Loucy (cell line): ENCODE measurements around the gene HPSE2.

Experiments
- H2AFZ ChIP-seq: fragments of 200-600 bp; sonication (generic); 2 replicates; pipeline ENCODE4 v1.6.0; 2016; ENCODE audit warnings: antibody characterized with exemption, mild to moderate bottlenecking, low read length, moderate library complexity
- H3F3A ChIP-seq: fragments of 200-600 bp; 2 replicates; pipeline ENCODE4 v1.6.0; 2016; ENCODE audit warnings: antibody characterized with exemption, low read depth, mild to moderate bottlenecking
- H3K27me3 ChIP-seq: fragments of 200-600 bp; sonication (generic); 2 replicates; pipeline ENCODE4 v1.6.1; 2014; ENCODE audit warnings: low read length, mild to moderate bottlenecking; ENCODE audit not compliant: insufficient read depth, poor library complexity, severe bottlenecking
- H3K36me3 ChIP-seq: fragments of 200-600 bp; sonication (generic); 2 replicates; pipeline ENCODE4 v1.6.1; 2016; ENCODE audit warnings: low read length; ENCODE audit not compliant: insufficient read depth
- H3K4me1 ChIP-seq: fragments of 200-600 bp; sonication (generic); 2 replicates; pipeline ENCODE4 v1.5.1; 2014; ENCODE audit warnings: low read length, mild to moderate bottlenecking; ENCODE audit not compliant: insufficient read depth, poor library complexity, severe bottlenecking
- H3K4me2 ChIP-seq: fragments of 200-600 bp; sonication (generic); 2 replicates; pipeline ENCODE4 v1.6.0; 2014; ENCODE audit warnings: antibody characterized with exemption, low read length, low read depth, mild to moderate bottlenecking; ENCODE audit not compliant: poor library complexity, severe bottlenecking
- H3K4me3 ChIP-seq: fragments of 200-600 bp; sonication (generic); 2 replicates; pipeline ENCODE4 v1.5.1; 2014; ENCODE audit warnings: low read length, mild to moderate bottlenecking, mixed read lengths; ENCODE audit not compliant: poor library complexity, severe bottlenecking
- H3K79me2 ChIP-seq: fragments of 200-600 bp; sonication (generic); 2 replicates; pipeline ENCODE4 v1.6.1; 2014; ENCODE audit warnings: low read length; ENCODE audit not compliant: insufficient read depth
- H3K9ac ChIP-seq: fragments of 200-600 bp; sonication (generic); 2 replicates; pipeline ENCODE4 v1.6.0; 2014; ENCODE audit warnings: mild to moderate bottlenecking, low read depth, low read length, moderate library complexity; ENCODE audit not compliant: poor library complexity, severe bottlenecking
- H3K9me2 ChIP-seq: fragments of 200-600 bp; sonication (generic); replicated peaks from 2 replicates; pipeline ENCODE4 v1.6.1; 2016; ENCODE audit warnings: low read depth, low read length, mixed read lengths
- H3K9me3 ChIP-seq: fragments of 200-600 bp; sonication (generic); 2 replicates; pipeline ENCODE4 v1.6.1; 2014; ENCODE audit warnings: mild to moderate bottlenecking, antibody characterized with exemption, low read length, low read depth; ENCODE audit not compliant: insufficient read depth
- H4K20me1 ChIP-seq: fragments of 200-600 bp; sonication (generic); 2 replicates; pipeline ENCODE4 v1.6.0; 2014; ENCODE audit warnings: antibody characterized with exemption, low read length, mild to moderate bottlenecking; ENCODE audit not compliant: insufficient read depth, poor library complexity, severe bottlenecking
- EZH2phosphoT487 ChIP-seq: fragments of 200-600 bp; IDR thresholded peaks from 2 replicates; pipeline ENCODE4 v1.6.1; 2018; ENCODE audit warnings: antibody characterized with exemption, mild to moderate bottlenecking, moderate library complexity, borderline replicate concordance
- TF ChIP-seq, protein P1 (sequence below): fragments of 200-600 bp; sonication (generic); conservative IDR thresholded peaks from 2 replicates; pipeline ENCODE4 v1.5.1; 2014; ENCODE audit warnings: mild to moderate bottlenecking, antibody characterized with exemption, low read length

Gene HPSE2

DNA sequence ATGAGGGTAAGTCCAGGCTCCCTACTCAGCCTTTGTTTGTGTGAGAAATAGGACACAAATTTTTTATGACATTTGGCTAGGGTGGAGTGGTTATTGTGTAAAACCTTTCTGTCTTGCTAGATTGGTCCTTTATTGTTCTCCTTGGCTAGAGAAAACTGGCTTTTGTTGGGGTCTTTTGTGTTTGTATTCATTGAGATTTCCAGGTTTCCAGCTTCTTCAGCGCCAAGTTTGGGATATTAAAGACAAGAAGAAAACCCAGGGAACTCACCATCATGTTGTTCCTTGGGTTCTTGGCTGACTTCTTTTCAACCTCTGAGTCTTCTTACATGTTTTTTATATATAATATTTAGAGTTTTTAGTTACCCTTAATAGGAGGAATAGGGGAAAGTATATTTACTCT, 310.0 kb downstream of the HPSE2 start:
- Histone ChIP-seq H3K9me2 (no peaks in the 10 kb centered on the region), H3K4me2 (no peak overlapping the region), H3K36me3 (no peaks in the 10 kb centered on the region), H3K4me3 (no peak overlapping the region), H3K79me2 (no peaks in the 10 kb centered on the region), H3K4me1 (no peaks in the 10 kb centered on the region), H3K9ac (no peak overlapping the region), H2AFZ (no peak overlapping the region), H3F3A (no peaks in the 10 kb centered on the region), H3K9me3 (no peaks in the 10 kb centered on the region), H3K27me3 (no peaks in the 10 kb centered on the region), H4K20me1 (no peaks in the 10 kb centered on the region)
- TF ChIP-seq, protein P1, sequence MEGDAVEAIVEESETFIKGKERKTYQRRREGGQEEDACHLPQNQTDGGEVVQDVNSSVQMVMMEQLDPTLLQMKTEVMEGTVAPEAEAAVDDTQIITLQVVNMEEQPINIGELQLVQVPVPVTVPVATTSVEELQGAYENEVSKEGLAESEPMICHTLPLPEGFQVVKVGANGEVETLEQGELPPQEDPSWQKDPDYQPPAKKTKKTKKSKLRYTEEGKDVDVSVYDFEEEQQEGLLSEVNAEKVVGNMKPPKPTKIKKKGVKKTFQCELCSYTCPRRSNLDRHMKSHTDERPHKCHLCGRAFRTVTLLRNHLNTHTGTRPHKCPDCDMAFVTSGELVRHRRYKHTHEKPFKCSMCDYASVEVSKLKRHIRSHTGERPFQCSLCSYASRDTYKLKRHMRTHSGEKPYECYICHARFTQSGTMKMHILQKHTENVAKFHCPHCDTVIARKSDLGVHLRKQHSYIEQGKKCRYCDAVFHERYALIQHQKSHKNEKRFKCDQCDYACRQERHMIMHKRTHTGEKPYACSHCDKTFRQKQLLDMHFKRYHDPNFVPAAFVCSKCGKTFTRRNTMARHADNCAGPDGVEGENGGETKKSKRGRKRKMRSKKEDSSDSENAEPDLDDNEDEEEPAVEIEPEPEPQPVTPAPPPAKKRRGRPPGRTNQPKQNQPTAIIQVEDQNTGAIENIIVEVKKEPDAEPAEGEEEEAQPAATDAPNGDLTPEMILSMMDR: no peak
- TF ChIP-seq EZH2phosphoT487: no peak

DNA sequence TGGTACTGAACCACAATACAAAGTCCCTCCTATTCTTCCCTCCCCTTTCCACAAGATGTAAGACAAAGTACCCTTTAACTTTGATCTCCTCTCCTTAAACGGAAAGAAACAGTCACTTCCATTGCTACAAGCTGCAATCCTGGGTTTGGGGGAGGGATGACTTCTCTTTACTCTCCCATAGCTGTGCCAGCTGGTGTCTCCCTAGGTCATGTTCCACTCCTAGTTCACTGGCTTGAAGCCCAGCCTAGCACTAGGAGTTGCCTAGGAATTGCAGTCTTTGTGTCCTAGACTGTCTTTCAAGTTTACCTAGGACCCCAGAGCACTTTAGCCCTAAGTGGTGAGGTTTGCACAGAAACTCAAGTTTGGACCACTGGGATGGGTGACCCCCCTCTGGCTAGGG, 311.1 kb downstream of the HPSE2 start:
- Histone ChIP-seq H3K9ac (no peak overlapping the region), H3K27me3 (no peaks in the 10 kb centered on the region), H3K4me1 (no peaks in the 10 kb centered on the region), H3K4me2 (no peak overlapping the region), H3F3A (no peaks in the 10 kb centered on the region), H3K36me3 (no peaks in the 10 kb centered on the region), H3K4me3 (no peak overlapping the region), H3K79me2 (no peaks in the 10 kb centered on the region), H3K9me3 (no peaks in the 10 kb centered on the region), H3K9me2 (no peaks in the 10 kb centered on the region), H2AFZ (no peak overlapping the region), H4K20me1 (no peaks in the 10 kb centered on the region)
- no peak for TF ChIP-seq EZH2phosphoT487
- TF ChIP-seq, protein P1: no peak

DNA sequence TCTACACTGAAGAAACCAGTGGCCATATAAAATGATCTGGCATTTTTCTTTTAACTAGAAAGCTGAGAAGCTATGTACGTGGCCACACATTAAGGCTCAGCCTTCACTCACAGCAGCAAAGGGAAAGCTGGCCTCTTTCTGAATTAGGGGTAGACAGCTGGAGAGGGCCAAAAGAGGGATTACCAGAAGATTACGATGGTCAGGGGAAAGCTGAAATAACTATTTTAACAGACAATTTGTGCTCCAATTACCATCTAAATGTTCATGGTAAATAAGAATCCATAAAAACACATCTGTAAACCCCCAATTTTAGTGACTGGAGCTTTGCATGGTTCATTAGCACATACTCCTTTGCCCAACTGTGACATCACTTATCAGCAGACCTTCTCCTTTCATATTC, 314.3 kb downstream of the HPSE2 start:
- TF ChIP-seq, protein P1: no peak
- no peak for TF ChIP-seq EZH2phosphoT487
- Histone ChIP-seq H2AFZ (no peak overlapping the region), H3K9me2 (no peaks in the 10 kb centered on the region), H3K9me3 (no peaks in the 10 kb centered on the region), H4K20me1 (no peaks in the 10 kb centered on the region), H3K27me3 (no peaks in the 10 kb centered on the region), H3K4me3 (no peak overlapping the region), H3K4me1 (no peaks in the 10 kb centered on the region), H3K4me2 (no peak overlapping the region), H3K9ac (no peak overlapping the region), H3F3A (no peaks in the 10 kb centered on the region), H3K79me2 (no peaks in the 10 kb centered on the region), H3K36me3 (no peaks in the 10 kb centered on the region)
